SU-DHL-6 (cell line): Measurements from ENCODE around the gene IL10RB.

Experiments used
- H2AFZ ChIP-seq: fragments of 200-600 bp; sonication (generic); 2 replicates; pipeline ENCODE4 v1.6.1; 2014; ENCODE audit warnings: low read depth, mild to moderate bottlenecking, moderate library complexity, mixed read lengths, antibody characterized with exemption, low read length; ENCODE audit not compliant: severe bottlenecking
- H3F3A ChIP-seq: fragments of 200-600 bp; shearing (Covaris generic); 2 replicates; pipeline ENCODE4 v1.6.0; 2016; ENCODE audit warnings: antibody characterized with exemption, mild to moderate bottlenecking; ENCODE audit not compliant: insufficient read depth
- H3K27ac ChIP-seq: fragments of 200-600 bp; sonication (generic); 2 replicates; pipeline ENCODE4 v1.5.1; 2016; ENCODE audit warnings: low read depth, mild to moderate bottlenecking, low read length, moderate library complexity, mixed read lengths
- H3K27me3 ChIP-seq: fragments of 200-600 bp; sonication (generic), shearing (Covaris generic); 2 replicates; pipeline ENCODE4 v1.6.0; 2014; ENCODE audit warnings: mild to moderate bottlenecking, low read length
- H3K36me3 ChIP-seq: fragments of 200-600 bp; sonication (generic); 2 replicates; pipeline ENCODE4 v1.6.1; 2014; ENCODE audit warnings: mild to moderate bottlenecking, low read length, mixed read lengths
- H3K4me2 ChIP-seq: fragments of 300-600, 200-600 bp; shearing (Covaris generic), sonication (generic); 2 replicates; pipeline ENCODE4 v1.6.0; 2014; ENCODE audit warnings: low read length, low read depth, mild to moderate bottlenecking; ENCODE audit not compliant: poor library complexity, severe bottlenecking
- H3K4me3 ChIP-seq: fragments of 200-600 bp; sonication (generic); 2 replicates; pipeline ENCODE4 v1.5.1; 2014; ENCODE audit warnings: antibody characterized with exemption, low read length, mild to moderate bottlenecking, mixed read lengths; ENCODE audit not compliant: insufficient read depth, poor library complexity, severe bottlenecking
- H3K79me2 ChIP-seq: fragments of 200-600 bp; sonication (generic); 2 replicates; pipeline ENCODE4 v1.6.1; 2014; ENCODE audit warnings: mild to moderate bottlenecking, low read length, moderate library complexity; ENCODE audit not compliant: insufficient read depth
- H3K9ac ChIP-seq: fragments of 200-600 bp; sonication (generic); 2 replicates; pipeline ENCODE4 v1.7.0; 2014; ENCODE audit warnings: mild to moderate bottlenecking, low read length
- H3K9me2 ChIP-seq: fragments of 200-600 bp; sonication (generic); replicated peaks from 2 replicates; pipeline ENCODE4 v1.6.1; 2014; ENCODE audit warnings: low read length; ENCODE audit not compliant: insufficient read depth
- H3K9me3 ChIP-seq: fragments of 200-600 bp; sonication (generic); 2 replicates; pipeline ENCODE4 v1.6.1; 2014; ENCODE audit warnings: low read length, mixed read lengths; ENCODE audit not compliant: insufficient read depth
- H4K20me1 ChIP-seq: fragments of 200-600 bp; sonication (generic); 2 replicates; pipeline ENCODE4 v1.6.1; 2014; ENCODE audit warnings: low read depth, mild to moderate bottlenecking, antibody characterized with exemption, low read length, moderate library complexity, mixed read lengths
- EZH2phosphoT487 ChIP-seq: fragments of 200-600 bp; sonication (generic), shearing (Covaris generic); conservative IDR thresholded peaks from 2 replicates; pipeline ENCODE4 v1.6.1; 2018; ENCODE audit warnings: mild to moderate bottlenecking, antibody characterized with exemption, low read length, moderate library complexity, mixed read lengths
- TF ChIP-seq, protein P1 (sequence below): fragments of 200-600 bp; sonication (generic); IDR thresholded peaks from one replicate; pipeline ENCODE4 v1.5.1; 2017; ENCODE audit warnings: antibody characterized with exemption, mild to moderate bottlenecking, low read length, moderate library complexity; ENCODE audit not compliant: insufficient read depth, poor library complexity, severe bottlenecking

IL10RB gene

DNA sequence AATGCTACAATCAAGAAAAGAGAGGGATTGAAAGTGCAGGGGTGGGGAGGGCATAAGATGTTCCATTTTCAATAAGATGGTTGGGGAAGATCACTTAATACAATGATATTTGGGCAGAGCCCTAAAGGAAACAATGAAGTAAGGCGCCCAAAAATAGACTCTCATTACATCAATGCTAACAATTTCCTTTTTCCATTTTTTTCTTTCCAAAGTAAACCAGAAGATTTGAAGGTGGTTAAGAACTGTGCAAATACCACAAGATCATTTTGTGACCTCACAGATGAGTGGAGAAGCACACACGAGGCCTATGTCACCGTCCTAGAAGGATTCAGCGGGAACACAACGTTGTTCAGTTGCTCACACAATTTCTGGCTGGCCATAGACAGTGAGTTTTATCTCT lies 19.7 kb upstream of the IL10RB start:
- Histone ChIP-seq H3K27me3 (no peaks in the 10 kb centered on the region), H3F3A (no peaks in the 10 kb centered on the region), H3K27ac (no peak overlapping the region), H3K9me2 (no peaks in the 10 kb centered on the region), H3K9ac (no peak overlapping the region), H3K79me2 (peaks cover 11% of the 10 kb centered on the region), H2AFZ (no peak overlapping the region), H3K9me3 (no peaks in the 10 kb centered on the region), H4K20me1 (no peaks in the 10 kb centered on the region), H3K4me2 (no peak overlapping the region), H3K36me3 (peaks cover 39% of the 10 kb centered on the region), H3K4me3 (no peak overlapping the region)
- TF ChIP-seq EZH2phosphoT487 = no peak
- TF ChIP-seq, protein P1, sequence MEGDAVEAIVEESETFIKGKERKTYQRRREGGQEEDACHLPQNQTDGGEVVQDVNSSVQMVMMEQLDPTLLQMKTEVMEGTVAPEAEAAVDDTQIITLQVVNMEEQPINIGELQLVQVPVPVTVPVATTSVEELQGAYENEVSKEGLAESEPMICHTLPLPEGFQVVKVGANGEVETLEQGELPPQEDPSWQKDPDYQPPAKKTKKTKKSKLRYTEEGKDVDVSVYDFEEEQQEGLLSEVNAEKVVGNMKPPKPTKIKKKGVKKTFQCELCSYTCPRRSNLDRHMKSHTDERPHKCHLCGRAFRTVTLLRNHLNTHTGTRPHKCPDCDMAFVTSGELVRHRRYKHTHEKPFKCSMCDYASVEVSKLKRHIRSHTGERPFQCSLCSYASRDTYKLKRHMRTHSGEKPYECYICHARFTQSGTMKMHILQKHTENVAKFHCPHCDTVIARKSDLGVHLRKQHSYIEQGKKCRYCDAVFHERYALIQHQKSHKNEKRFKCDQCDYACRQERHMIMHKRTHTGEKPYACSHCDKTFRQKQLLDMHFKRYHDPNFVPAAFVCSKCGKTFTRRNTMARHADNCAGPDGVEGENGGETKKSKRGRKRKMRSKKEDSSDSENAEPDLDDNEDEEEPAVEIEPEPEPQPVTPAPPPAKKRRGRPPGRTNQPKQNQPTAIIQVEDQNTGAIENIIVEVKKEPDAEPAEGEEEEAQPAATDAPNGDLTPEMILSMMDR = no peak

DNA sequence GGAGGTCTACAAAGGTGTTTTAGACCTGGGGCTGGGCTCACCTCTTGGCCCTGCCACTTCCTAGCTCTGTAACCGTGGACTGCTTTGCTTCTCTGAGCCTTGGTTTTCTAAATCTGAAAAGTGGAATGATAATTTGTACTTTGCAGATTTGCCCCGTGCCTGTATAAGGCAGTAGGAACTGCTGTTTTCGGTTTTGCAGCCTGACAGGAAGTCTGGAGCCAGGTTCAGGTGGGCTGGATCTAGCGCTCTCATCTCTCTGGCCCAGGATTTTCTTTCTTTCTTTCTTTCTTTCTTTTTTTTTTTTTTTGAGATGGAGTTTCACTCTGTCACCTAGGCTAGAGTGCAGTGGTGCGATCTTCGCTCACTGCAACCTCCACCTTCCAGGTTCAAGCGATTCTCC lies 19.2 kb upstream of the IL10RB start:
- Histone ChIP-seq H3K36me3 (peaks cover 34% of the 10 kb centered on the region), H4K20me1 (no peaks in the 10 kb centered on the region), H3K4me2 (no peak overlapping the region), H3K9me2 (no peaks in the 10 kb centered on the region), H3K27ac (no peak overlapping the region), H3F3A (no peaks in the 10 kb centered on the region), H3K9ac (no peak overlapping the region), H3K79me2 (peaks cover 7% of the 10 kb centered on the region), H2AFZ (no peak overlapping the region), H3K9me3 (no peaks in the 10 kb centered on the region), H3K4me3 (no peak overlapping the region), H3K27me3 (no peaks in the 10 kb centered on the region)
- no peak for TF ChIP-seq EZH2phosphoT487
- TF ChIP-seq, protein P1 = no peak

DNA sequence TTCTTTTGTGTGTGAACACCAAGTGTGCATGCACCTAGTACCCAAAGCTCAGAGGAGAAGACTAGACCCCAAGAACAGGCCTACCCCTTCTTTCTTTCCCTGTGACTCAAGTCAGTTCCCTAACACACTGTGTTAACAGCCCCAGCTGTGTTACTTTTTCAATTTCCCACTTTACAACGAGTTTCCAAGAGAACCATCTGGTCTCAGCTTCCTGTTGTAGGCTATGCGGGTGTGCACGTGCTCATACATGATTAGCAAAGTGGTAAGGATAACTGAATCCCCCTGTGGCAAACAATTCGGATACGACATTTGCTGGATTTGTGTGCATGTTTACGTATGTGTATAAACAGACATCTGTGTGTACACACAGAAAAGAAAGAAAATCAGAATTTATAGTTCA lies 18.6 kb upstream of the IL10RB start:
- Histone ChIP-seq H4K20me1 (no peaks in the 10 kb centered on the region), H3K36me3 (peaks cover 37% of the 10 kb centered on the region), H3K9me2 (no peaks in the 10 kb centered on the region), H3K9me3 (no peaks in the 10 kb centered on the region), H3K27ac (no peak overlapping the region), H3K4me3 (no peak overlapping the region), H3K9ac (no peak overlapping the region), H3K4me2 (no peak overlapping the region), H3K27me3 (no peaks in the 10 kb centered on the region), H3K79me2 (peaks cover 3% of the 10 kb centered on the region; the same call in 1 of the 2 replicates), H3F3A (no peaks in the 10 kb centered on the region), H2AFZ (no peak overlapping the region)
- TF ChIP-seq EZH2phosphoT487 = no peak
- TF ChIP-seq, protein P1 = no peak
